ENCODE measurements around the gene TRAM2.

GRCh38 chr6:52500238-52501129, 76.4 kb downstream of the TRAM2 start:
- TF ChIP-seq HBP1 (CRISPR knock-in tag; IDR thresholded peaks at IDR 0.05; ENCODE audit: low read depth), result no peak
- TF ChIP-seq ZHX1 (CRISPR knock-in tag; IDR thresholded peaks at IDR 0.05; ENCODE audit: low read depth), result no peak
- no peak for TF ChIP-seq CEBPB (IDR thresholded peaks at IDR 0.05; ENCODE audit: borderline replicate concordance, low read depth, low read length)

Data from HepG2 (cell line).